ENCODE data around the gene VAV1. TPM values are rescaled to one million over a fixed set of nuclear protein-coding genes. Genes with fewer than 3 reads are reported as not detected.
"Not testable (repeated sequence)": the region's sequence is repeated elsewhere in the genome, so short reads cannot be mapped to it uniquely, and the experiment has no call there.

VAV1 gene
- total RNA-seq, 1 experiment from 2014 or later = 5.3 TPM

DNA sequence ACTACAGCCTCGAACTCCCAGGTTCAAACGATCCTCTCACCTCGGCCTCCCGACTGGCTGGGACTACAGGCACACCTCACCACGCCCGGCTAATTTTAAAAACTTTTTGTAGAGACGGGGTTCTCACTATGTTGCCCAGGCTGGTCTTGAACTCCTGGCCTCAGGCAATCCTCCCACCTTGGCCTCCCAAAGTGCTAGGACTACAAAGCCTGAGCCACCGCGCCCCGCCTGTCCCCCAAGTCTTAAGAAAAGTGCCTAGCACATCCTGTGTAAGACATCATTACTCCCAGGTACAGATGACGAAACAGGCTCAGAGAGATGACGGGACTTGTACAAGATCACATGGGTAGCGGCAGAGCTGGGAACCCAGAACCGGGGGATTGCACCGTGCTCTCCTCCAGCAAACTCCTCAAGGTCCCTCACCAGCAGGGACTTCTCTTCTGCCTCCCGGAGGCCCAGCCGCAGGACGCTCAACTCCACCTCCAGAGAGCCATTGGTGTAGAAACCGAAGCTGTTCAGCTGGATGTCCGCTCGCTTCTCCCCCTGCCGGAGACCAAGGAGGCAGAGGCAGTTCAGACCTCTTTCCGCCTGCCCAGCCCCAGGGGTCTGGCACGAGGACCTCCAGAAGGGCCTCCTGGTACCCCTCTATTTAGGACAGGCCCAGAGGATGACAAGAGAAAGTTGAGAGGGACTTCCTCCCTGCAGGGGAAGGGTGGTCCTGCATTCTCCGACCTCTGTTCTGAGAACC, 36.2 kb upstream of the VAV1 start:
- in situ Hi-C loops (cut with HindIII; ENCODE audit: low pct_unique_long_range_greater_than_20kb, low sequenced_read_pairs) = no loop called here
- peak; percentile 78 for DNase-seq (ENCODE audit: low read depth)

DNA sequence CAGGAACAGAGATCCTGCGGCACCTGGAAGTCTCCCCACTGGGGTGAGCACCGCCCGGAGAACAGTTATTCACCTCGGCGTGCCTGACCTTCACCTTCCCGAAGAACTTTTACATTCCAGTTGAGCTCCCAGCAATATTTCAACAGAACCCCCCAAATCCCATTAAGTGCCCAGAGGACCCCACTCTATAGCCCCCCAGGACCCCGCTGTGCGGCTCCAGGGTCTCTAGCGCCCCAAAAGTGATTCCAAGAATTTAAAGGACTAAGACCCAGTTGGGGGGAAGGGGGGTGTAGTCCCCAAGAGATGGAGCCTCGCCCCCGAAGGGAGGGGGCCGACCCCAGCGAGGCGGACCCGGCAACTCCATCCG, 35.6 kb upstream of the VAV1 start:
- in situ Hi-C loops (cut with HindIII; ENCODE audit: low pct_unique_long_range_greater_than_20kb, low sequenced_read_pairs) = no loop called here
- no peak for DNase-seq (ENCODE audit: low read depth)

DNA sequence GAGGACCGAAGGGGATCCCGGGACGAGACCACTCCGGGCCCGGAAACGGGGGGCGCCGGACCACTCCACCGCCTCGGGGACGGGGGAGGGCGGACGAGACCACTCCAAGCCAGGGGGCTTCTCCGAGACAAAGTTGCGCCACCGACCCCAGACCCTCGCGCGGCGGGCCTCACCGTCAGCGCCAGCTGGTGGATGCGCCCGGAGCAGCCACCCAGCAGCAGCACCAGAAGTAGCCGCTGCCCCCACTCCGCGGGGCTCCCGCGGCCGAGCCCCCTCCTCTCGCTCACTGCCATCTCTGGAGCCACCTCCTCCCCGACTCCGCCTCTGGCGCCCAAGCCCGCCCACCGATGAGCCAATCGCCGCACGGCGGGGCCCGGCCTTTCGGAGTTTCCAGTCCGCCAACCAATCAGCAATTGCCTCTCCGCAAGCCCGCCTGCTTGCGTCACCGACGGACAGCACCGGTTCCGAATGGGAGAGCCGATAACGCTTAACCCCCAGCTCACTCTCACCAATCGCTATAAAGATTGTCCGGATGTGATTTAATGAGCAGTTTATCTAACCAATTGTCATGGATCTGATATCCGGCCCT, 35.1 kb upstream of the VAV1 start, which contains the start of gene GPR108:
Gene GPR108, minus strand, starts transcription at position 297 of the 589 bp plus-strand sequence. Its CDS starts 4 bp downstream, at position 293.
- in situ Hi-C loops (cut with HindIII; ENCODE audit: low pct_unique_long_range_greater_than_20kb, low sequenced_read_pairs) = no loop called here
- peak; percentile 99 for DNase-seq (ENCODE audit: low read depth)

DNA sequence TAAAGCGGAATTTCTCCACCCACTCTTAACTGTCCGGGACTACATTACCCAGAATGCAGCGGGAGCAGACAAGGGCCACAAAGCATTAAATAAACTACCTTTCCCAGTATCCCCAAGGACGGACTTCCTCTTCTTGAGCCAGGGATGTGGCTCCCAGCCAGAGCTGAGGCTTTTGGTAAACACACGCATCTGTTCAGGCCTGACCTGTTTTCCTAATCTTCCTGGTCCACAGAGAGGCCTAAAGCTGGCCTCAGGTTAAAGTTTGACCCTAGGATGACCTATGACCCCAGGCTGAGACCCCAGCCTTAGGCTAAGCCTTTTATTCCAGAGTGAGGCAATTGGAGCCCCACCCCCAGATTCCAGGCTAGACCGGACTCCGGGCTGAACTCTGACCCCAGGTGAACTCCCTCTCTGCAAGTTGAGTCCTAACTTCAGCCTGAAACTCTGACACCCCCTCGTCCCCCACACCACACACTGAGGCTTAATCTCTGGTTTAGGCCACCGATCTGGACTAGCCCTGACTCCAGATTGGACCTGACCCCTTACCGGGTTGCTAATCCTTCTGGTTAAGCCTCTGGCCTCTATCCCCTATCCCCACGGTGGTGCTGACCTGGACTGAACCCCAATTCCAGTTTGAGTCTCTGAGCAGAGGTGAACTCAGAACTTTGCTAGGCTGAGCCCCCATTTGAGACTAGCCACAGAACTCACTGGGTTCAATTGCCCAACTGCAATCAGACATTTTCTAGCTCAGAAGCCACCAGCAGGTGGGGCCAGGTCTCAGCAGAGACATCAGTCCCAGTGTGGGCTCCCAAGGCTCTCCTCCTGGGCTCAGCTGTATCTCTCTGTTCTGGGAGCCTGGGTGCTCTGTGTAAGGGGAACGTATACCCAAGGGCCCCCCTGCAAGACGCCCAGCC, 34.4 kb upstream of the VAV1 start:
- DNase-seq (ENCODE audit: low read depth) = peak; percentile 68
- in situ Hi-C loops (cut with HindIII; ENCODE audit: low pct_unique_long_range_greater_than_20kb, low sequenced_read_pairs) = no loop called here

DNA sequence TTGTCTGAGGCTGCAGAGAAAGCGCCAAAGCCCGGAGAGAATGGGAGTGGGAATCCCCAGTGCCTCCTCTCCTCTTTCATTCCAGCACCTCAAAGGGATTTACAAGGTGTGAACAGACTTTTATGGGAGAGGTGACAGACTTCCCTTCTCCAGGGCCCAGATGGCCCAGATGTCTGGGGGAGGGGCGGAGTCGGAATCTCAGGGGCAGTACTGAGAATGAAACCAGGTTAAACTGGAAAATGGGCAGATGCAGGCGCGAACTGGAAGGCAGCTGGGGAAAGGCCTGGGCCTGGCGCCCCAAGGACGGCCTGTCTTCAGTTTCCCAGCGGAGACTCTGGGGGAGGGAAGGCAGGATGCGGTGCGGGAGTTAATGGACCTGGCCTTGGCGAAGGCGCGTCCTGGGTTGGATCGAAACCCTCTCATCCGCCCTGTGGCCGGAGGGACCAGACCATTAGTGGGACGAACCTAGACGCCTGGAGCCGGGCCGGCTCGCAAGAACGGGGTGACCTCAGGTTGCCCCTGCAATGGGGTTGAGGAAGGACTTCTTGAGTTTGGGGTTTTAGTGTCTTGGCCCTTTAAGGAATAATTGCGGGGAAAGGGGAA, 33.6 kb upstream of the VAV1 start:
- peak; percentile 41 for DNase-seq (ENCODE audit: low read depth)
- in situ Hi-C loops (cut with HindIII; ENCODE audit: low pct_unique_long_range_greater_than_20kb, low sequenced_read_pairs) = no loop called here

DNA sequence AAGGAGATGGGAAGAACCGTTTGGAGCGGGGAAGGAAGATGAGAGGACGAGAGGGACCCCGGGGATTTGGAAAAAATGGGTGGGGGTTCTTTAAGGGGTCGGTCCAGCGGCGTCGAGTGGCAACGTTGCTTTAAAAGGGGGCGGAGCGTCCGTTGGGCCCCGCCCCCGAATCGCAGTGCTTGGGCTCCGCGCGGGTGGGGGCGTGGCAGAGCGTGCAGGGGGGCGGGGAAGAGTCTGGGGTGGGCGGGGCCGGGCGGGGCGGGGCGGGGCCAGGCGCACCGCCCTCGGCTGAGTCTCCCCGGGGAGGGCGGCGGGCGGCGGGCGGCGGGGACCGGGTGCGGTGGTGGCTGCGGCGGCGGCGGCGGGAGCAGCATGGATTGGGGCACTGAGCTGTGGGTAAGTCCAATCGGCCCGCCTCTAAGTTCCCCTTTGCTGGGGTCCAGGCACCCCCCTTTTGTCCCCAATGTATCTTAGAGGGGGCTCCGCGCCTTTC, 33.1 kb upstream of the VAV1 start, which contains the start of gene TRIP10:
Gene TRIP10, plus strand, starts transcription at position 291 of the 493 bp plus-strand sequence. Its CDS starts 82 bp downstream, at position 373.
- in situ Hi-C loops (cut with HindIII; ENCODE audit: low pct_unique_long_range_greater_than_20kb, low sequenced_read_pairs) = no loop called here
- no peak for DNase-seq (ENCODE audit: low read depth)

DNA sequence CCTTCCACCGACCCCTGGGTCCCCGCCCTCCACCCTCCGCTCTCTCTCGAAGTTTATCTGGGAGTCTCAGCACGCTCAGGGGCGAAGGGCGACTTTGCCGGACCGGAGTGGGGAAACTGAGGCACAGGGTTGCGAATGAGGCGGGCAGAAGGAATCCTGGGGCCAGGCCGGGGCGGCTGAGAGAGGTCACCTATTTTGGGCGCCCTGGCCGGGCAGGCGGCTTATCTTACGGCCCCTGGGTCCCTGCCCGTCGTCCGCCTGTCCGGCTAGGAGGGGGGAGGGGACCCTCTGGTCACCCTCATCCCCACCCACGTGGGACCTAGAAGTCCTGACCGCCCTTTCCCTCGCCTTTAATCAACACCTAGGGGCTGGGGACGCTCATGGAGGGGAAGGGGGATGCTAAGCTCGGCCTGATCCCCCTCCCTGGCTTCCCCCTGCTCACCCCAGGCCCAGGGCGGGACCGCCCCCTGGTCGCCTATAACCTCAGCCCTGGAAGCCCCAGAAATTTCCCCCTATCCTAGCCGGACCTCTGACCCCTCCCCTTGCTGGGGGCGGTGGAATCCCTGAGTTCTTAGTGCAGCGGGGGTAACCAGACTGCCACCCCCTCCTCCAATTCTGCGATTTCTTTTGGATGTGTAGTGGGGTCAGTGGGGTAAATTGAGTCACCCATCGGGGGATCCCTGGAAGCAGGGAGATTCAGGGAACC, 32.5 kb upstream of the VAV1 start:
- in situ Hi-C loops (cut with HindIII; ENCODE audit: low pct_unique_long_range_greater_than_20kb, low sequenced_read_pairs) = no loop called here
- peak; percentile 48 for DNase-seq (ENCODE audit: low read depth)

DNA sequence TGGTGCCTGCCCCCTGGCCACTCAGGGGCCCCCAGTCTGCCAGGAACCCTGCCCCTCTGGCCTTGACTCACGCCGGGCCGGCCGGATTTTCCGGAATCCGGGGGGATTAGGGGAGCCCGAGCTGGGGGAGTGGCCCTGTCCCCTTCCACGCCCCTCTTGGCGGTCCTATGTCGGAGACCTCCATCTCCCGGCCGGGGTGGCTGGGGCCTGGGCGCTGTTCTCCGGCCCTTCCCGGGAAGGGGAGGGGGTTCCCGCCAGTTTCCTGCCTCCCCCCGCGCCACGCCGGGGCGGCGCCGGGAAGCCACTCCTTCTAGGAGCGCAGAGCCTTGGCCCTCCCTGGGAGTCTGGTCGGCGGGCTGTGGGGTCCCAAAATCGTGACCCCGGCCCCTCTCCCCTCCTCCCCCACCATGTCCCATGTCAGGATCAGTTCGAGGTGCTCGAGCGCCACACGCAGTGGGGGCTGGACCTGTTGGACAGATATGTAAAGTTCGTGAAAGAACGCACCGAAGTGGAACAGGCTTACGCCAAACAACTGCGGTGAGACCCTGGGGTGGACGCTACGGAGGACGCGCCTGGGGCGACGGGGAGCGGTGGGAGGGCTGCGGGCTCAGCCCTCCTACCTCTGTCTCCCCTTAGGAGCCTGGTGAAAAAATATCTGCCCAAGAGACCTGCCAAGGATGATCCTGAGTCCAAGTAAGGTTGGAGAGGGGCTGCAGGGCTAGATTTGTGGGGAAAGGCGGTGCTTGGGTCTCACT, 31.7 kb upstream of the VAV1 start:
- in situ Hi-C loops (cut with HindIII; ENCODE audit: low pct_unique_long_range_greater_than_20kb, low sequenced_read_pairs) = no loop called here
- peak; percentile 34 for DNase-seq (ENCODE audit: low read depth)

DNA sequence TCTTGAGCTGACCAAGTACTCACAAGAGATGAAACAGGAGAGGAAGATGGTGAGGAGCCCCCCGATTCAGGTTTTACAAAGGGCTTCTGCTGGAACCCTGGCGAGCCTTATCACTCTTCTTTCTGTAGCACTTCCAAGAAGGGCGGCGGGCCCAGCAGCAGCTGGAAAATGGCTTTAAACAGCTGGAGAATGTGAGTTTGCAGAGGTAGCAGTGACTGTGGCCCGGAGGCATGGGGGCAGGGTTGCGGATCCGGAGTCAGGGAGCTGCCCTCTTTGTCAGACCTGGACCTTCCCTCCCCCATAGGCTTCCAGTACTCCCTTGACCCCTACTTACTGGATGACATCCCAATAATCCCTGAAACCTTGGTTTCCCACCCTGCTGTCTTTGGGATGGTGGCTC, 29.4 kb upstream of the VAV1 start:
- in situ Hi-C loops (cut with HindIII; ENCODE audit: low pct_unique_long_range_greater_than_20kb, low sequenced_read_pairs) = no loop called here
- DNase-seq (ENCODE audit: low read depth) = no peak

DNA sequence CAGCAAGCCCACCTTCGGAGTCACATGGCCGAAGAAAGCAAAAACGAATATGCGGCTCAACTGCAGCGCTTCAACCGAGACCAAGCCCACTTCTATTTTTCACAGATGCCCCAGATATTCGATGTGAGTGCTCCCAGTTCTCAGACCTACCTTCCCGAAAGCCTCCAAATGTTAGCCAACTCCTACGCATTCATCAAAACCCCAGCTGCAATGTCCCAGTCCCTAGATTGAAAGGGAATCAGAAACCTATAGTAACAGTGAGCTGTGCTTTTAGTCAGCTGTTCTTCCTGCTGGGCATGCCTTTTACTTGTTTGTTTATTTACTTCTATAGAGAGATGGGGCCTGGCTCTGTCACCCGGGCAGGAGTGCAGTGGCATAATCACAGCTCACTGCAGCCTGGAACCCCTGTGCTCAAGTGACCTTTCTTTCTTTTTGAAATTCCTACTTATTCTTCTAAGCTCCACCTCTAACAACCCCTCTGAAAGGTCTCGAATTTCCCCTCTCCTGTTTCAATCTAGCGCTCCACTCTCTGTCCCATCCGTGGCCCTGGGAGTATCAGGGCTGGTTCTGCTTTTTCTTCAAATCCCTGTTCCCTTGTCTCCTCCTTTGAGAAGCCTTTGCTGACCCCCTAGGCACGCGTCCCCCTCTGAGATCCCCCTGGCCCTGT, 28.7 kb upstream of the VAV1 start:
- DNase-seq (ENCODE audit: low read depth) = peak; percentile 27
- in situ Hi-C loops (cut with HindIII; ENCODE audit: low pct_unique_long_range_greater_than_20kb, low sequenced_read_pairs) = no loop called here

DNA sequence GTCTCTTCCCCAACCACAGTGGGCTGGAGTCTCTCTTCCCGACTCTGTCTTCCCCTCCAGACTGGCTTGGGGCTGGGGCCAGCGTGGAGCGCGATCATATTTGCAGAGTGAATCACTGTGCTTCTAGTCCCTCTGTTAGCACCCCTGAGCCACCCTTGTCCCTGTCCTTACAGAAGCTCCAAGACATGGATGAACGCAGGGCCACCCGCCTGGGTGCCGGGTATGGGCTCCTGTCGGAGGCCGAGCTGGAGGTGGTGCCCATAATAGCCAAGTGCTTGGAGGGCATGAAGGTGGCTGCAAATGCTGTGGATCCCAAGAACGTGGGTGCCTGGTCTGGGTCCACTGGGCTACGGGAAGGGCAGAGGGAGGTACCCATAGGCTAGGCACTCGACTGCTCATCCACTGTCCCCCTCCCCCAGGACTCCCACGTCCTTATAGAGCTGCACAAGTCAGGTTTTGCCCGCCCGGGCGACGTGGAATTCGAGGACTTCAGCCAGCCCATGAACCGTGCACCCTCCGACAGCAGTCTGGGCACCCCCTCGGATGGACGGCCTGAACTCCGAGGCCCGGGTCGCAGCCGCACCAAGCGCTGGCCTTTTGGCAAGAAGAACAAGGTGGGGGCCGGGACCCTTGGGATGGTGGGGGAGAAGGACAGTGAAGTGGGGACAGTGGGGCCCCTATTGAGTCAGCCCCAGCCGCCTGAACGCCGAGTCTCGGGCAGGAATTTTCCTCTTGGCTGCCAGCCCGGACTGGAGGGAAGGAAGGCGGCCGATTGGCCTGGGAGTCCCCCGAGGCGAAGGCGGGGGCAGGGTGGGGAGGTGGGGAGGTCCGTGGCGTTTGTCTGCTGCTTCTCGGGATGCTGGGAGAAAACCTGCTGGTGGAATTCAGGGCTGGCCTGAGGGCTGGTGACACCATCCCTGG, 27.9 kb upstream of the VAV1 start:
- peak; percentile 83 for DNase-seq (ENCODE audit: low read depth)

DNA sequence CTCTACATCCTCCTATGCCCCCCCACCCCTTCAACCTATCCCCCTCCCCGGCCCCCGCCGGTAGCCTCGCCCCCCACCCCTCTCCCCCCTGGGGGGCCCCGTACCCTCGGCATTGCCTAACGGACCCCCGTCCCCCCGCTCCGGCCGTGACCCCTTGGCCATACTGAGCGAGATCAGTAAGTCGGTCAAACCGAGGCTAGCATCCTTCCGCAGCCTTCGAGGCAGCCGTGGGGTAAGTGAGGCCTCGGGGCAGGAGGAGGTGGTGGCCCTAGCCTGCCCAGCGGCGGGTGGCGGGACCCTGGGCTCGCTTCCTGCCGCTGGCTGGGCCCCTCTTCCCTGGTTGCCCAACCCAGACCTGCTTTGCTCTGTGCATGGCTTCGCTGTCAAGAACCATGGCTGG, 26.5 kb upstream of the VAV1 start:
- in situ Hi-C loops (cut with HindIII; ENCODE audit: low pct_unique_long_range_greater_than_20kb, low sequenced_read_pairs) = no loop called here
- no peak for DNase-seq (ENCODE audit: low read depth)

More for the DNA sequence above, 27.9 kb upstream of the VAV1 start:
- in situ Hi-C loops (cut with HindIII; ENCODE audit: low pct_unique_long_range_greater_than_20kb, low sequenced_read_pairs) = no loop called here

DNA sequence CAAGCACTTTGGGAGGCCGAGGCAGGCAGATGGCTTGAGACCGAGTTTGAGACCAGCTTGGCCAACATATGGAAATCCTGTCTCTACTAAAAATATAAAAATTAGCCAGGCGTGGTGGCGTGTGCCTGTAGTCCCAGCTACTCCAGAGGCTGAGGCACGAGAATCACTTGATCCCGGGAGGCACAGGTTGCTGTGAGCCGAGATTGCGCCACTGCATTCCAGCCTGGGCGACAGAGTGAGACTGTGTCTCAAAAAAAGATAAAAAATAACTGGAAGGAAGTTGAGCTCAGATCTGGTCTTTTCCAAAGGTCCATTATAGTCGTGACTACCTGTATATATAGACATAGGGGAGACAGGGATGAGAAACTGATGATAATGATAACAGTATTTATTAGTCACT, 24.0 kb upstream of the VAV1 start:
- in situ Hi-C loops (cut with HindIII; ENCODE audit: low pct_unique_long_range_greater_than_20kb, low sequenced_read_pairs); DNase-seq (ENCODE audit: low read depth): not testable (repeated sequence)

DNA sequence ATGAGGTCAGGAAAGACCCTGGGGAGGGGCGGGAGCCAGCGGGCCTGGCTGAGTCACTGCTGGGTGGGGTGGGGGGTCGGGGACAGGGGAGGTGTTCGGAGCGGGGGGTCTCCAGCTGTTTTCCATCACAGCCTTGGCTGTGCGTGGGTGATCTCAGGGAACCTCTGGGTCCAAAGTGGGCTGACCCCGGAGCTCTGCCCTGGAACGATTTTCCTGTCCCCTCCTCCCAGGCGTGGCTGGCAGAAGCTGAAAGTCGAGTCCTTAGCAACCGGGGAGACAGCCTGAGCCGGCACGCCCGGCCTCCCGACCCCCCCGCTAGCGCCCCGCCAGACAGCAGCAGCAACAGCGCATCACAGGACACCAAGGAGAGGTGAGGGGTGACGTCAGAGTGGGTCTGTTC, 22.4 kb upstream of the VAV1 start:
- DNase-seq (ENCODE audit: low read depth) = no peak
- in situ Hi-C loops (cut with HindIII; ENCODE audit: low pct_unique_long_range_greater_than_20kb, low sequenced_read_pairs) = no loop called here

DNA sequence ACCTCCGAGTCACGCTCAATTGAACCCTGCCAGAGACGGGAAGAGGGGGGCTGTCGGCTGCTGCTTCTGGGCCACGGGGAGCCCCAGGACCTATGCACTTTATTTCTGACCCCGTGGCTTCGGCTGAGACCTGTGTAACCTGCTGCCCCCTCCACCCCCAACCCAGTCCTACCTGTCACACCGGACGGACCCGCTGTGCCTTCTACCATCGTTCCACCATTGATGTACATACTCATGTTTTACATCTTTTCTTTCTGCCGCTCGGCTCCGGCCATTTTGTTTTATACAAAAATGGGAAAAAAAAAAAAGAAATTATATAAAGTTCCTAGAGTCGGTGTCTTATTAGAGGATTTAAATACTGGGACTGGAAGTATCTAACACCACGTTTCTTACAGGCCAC, 21.3 kb upstream of the VAV1 start:
- no peak for DNase-seq (ENCODE audit: low read depth)
- in situ Hi-C loops (cut with HindIII; ENCODE audit: low pct_unique_long_range_greater_than_20kb, low sequenced_read_pairs) = no loop called here

Measured in Caki2 (cell line).